ENCODE results near the gene ANKHD1.

DNA sequence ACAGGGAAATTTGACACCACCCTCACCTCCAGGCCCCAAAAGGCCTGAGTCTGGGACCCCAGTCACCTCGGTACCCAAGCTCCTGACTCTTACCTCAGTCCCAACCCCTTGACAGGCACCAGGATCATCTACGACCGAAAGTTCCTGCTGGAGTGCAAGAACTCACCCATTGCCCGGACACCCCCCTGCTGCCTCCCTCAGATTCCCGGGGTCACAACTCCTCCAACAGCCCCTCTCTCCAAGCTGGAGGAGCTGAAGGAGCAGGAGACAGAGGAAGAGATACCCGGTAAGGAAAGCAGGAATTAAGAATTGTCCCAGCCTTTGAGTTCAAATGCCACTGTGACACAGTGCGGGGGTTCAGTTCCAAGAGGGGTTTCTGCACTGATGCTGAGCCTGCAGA, 147.2 kb downstream of the ANKHD1 start:
- TF ChIP-seq CTCF (IDR thresholded peaks at IDR 0.05; ENCODE audit: low read depth, low read length): no peak
- TF ChIP-seq EZH2phosphoT487 (IDR thresholded peaks at IDR 0.05; ENCODE audit: low read depth): no peak
